ENCODE results near the gene GAR1. TPM values are rescaled to one million over a fixed set of nuclear protein-coding genes. Genes with fewer than 3 reads are reported as not detected.
"Not testable (repeated sequence)": the region's sequence is repeated elsewhere in the genome, so short reads cannot be mapped to it uniquely, and the experiment has no call there.

The GAR1 gene
- polyA plus RNA-seq, 1 donor: 28.1 TPM

- DNase-seq (ENCODE audit: low read depth): no peak
Measured at GRCh38 chr4:109846395-109847098, 31.0 kb downstream of the GAR1 start.

GRCh38 chr4:109847896-109848442 is 32.4 kb downstream of the GAR1 start, which contains the start of gene LRIT3:
LRIT3 (plus strand) TSS chr4:109848107; CDS start chr4:109848202, 95 bp downstream.
- DNase-seq (ENCODE audit: low read depth): no peak

- no peak for DNase-seq (ENCODE audit: low read depth)
Measured at GRCh38 chr4:109848501-109848900, 32.9 kb downstream of the GAR1 start.

GRCh38 chr4:109850601-109851000 is 35.0 kb downstream of the GAR1 start:
- DNase-seq (ENCODE audit: low read depth): no peak

- DNase-seq (ENCODE audit: low read depth): not testable (repeated sequence)
Measured at GRCh38 chr4:109859426-109860300, 44.1 kb downstream of the GAR1 start.

- no peak for DNase-seq (ENCODE audit: low read depth)
Measured at GRCh38 chr4:109861271-109861670, 45.7 kb downstream of the GAR1 start.

- DNase-seq (ENCODE audit: low read depth): no peak
Measured at GRCh38 chr4:109861916-109862511, 46.5 kb downstream of the GAR1 start.

- DNase-seq (ENCODE audit: low read depth): no peak
Measured at GRCh38 chr4:109864134-109864533, 48.6 kb downstream of the GAR1 start.

- DNase-seq (ENCODE audit: low read depth): no peak
Measured at GRCh38 chr4:109870061-109870460, 54.5 kb downstream of the GAR1 start.

- no peak for DNase-seq (ENCODE audit: low read depth)
Measured at GRCh38 chr4:109872065-109872464, 56.5 kb downstream of the GAR1 start.

- DNase-seq (ENCODE audit: low read depth): no peak
Measured at GRCh38 chr4:109872950-109873656, 57.5 kb downstream of the GAR1 start.

GRCh38 chr4:109873791-109874514 is 58.4 kb downstream of the GAR1 start:
- no peak for DNase-seq (ENCODE audit: low read depth)

Other genes with a start within 250 kb of the GAR1 start
- gene CASP6, start 112.3 kb upstream of the GAR1 start, polyA plus RNA-seq (ENCODE audit: insufficient read length): 13.9 TPM
- gene PLA2G12A, start 85.7 kb upstream of the GAR1 start, polyA plus RNA-seq (ENCODE audit: insufficient read length): 17.5 TPM
- gene CFI, start 13.8 kb upstream of the GAR1 start, polyA plus RNA-seq (ENCODE audit: insufficient read length): 6.5 TPM
- gene RRH, start 12.2 kb downstream of the GAR1 start, polyA plus RNA-seq (ENCODE audit: insufficient read length): 0.28 TPM
- gene LRIT3, start 32.3 kb downstream of the GAR1 start, polyA plus RNA-seq (ENCODE audit: insufficient read length): 0.20 TPM
- 10.3 TPM for gene EGF, start 97.1 kb downstream of the GAR1 start, polyA plus RNA-seq (ENCODE audit: insufficient read length)